Hepatic stellate cell (primary cell): ENCODE data around the gene ZNF292.
"Not testable (repeated sequence)": the region's sequence is repeated elsewhere in the genome, so short reads cannot be mapped to it uniquely, and the experiment has no call there.

Experiments used
- DNase-seq: peaks from one replicate; pipeline ENCODE4 v3.0.0; 2011; ENCODE audit warnings: low spot score

Gene ZNF292

DNA sequence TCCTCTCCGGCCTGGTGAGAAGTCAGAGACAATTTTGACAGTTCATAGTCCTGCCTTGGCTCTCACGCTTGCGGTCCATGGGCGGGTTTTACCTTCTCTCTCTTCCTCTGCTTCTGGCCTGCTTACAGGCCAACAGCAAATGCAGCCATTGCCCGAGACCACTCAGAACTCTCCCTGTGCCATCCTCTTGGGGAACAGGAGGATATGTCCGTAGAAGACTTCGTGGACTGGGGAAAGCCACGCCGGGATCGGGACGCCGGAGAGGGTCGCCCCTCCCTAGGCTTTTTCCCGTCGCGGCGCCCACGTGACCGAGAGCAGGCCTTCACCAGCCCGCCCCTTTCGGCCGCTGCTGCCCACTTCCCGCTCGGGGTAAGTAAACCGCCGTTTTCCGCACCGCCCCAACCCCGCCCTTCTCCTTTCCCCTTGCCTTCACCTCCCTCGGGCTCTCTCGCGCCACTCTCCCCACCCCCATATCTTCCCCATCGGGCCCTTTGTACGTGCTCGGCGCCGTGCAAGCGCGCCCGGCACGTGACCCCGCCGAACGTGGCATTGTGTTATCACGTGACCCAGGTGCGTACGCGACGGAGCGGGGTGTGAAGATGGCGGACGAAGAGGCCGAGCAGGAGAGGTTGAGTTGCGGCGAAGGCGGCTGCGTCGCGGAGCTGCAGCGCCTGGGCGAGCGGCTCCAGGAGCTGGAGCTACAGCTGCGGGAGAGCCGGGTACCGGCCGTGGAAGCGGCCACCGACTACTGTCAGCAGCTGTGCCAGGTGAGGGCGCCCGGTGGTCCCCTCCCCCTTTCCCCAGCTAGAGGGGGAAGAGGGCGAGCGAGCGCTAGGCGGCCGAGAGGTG is at the start of gene ZNF292:
ZNF292 (plus strand) TSS at position 573 of the 849 bp plus-strand sequence; CDS start at position 600, 27 bp downstream.
- DNase-seq = peak; percentile 88

DNA sequence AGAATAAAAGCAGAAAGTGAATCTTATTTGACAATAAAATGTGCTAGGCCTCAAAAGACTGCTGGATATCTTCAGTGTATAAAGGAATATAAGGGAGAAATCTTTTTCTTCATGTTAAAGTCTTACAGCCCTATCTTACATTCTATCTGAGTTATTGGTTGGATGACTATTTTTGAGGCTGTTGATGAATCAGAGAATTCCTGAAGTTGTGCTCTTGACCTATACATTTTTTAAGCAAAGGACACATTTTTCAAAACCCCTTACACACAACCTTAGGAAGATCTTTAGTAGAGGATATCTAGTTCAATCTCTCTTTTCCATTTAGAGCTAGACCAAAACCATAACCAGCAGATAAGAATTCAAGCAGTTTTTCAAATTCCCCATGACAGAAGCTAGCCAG is 49.5 kb upstream of the ZNF292 start:
- DNase-seq = peak; percentile 32

DNA sequence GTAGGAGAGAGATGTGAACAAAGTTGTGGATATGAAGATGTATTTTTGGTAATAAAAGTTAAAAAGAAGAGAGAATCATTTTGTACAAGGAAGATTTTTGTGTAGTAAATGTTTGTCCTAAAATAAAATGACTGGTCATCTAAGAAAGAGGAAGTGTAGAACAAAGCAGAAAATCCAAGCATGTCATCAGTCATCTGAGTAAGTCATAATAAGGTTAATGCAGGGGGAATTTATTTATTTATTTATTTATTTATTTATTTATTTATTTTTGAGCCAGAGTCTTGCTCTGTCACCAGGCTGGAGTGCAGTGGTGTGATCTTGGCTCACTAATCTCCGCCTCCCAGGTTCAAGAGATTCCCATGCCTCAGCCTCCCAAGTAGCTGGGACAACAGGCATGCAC is 44.7 kb upstream of the ZNF292 start:
- no peak for DNase-seq

DNA sequence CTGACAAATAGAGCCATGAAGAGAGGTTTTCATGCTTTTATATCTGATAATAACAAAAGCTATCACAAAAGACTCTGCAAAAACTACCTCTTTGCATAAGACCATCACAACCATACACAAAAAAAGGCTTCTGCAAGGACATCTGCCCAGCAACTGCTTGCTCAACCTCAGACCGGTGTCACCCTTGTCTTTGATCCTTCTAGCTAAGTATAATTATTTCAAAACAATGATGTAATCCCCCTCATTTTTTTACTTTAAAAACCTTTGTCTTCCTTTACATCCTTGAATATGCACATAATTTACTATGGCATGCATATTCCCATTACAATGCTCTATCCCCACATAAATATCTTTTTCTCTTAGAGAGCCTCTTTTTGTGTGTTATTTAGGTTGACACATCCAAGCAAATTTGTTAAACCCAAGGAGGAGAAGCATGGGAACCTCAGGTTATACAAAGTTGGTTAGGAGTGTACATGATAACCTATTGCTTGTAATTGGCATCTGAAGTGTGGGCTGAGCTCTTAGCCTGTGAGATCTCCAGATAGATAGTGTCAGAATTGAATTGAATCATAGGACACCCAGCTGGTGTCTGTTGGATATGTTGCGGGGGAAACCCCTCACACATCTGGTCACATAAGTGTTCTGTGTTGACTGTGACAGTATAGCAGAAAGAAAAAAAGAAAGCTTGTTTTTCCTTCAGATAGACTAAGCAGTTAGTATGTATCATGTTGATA is 39.8 kb upstream of the ZNF292 start:
- DNase-seq = no peak

DNA sequence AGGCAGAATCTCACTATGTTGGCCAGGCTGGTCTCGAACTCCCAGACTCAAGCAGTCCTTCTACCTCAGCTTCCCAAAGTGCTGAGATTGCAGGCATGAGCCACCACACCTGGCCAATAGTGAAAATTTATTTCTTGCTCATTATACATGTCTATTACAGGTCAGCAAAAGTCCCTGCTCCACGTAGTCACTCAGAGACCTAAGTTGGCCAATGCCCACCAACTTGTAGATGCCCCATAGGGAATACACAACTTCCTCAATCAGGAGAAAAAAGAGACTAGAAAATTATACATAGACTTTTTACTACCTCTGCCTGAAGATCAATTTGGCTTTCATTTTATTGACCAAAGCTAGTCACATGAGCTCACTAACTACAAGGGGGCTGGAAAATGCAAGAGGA is 38.4 kb upstream of the ZNF292 start:
- DNase-seq = no peak

DNA sequence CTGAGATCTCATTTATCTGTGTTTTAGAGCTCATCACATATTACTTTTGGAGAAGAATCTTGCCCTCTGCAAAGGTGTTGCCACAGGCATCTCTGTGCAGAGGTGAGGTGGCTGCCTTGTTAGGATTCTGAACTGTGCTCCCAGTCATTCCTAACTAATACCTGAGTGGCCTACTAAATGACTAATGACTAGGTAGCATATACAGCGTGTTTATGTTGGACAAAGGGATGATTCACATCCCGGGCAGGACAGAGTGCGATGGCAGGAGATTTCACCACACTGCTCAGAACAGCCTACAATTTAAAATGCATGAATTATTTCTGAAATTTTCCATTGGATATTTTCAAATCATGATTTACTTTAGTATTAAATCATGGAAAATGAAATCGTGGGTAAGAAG is 37.3 kb upstream of the ZNF292 start:
- DNase-seq = no peak

DNA sequence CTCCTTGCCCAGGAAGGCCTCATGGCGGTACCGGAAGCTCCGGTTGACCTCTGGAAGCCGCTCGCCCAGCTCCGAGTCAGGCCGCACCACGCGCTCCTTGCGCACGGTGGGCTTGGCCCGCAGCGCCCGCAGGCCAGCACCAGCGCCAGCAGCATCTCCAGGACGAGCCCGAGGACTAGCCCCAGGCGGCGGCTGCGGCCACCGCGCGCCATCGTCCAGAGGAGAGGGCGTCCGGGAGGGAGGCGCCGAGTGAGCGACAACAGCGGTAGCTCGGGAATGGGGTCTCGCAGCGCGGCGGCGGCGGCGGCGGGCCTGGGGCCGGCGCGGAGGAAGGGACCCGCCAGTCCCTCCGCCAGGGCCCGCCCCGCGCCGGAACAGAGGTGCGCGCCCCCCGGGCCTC is 32.9 kb upstream of the ZNF292 start:
- no peak for DNase-seq

DNA sequence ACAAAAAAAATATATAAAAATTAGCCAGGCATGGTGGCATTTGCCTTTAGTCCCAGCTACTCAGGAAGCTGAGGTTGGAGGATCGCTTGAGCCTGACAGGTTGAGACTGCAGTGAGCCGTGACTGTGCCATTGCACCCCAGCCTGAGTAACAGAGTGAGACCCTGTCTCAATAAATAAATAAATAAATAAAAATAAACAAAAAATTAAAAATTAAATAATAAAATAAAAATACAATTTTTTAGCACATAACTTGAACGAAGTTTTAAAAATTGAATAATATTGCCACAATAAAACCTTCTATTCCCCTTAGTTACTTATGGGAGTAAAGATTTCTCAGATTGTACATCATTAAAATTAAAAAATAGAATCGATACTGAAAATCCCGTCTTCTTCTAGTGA is 31.3 kb upstream of the ZNF292 start:
- no peak for DNase-seq

DNA sequence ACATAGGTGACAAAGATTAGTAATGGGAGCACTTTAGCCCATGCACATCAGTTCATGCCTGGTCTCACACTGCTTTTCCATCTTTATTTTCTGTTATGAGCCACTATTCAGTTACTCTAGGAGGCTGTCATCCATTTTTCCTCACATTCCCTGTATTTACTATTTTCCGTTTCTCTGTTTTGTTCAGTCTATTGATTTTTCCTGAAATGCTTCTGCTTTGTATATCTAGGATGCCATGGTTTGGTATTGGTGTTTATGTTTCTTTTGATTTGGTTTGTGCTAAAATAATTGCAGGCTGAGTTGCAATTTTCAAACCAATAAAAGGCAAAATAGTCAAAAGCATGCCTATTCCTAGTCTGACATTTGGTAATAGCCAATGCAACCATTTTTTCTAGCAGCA is 28.9 kb upstream of the ZNF292 start:
- DNase-seq = no peak

DNA sequence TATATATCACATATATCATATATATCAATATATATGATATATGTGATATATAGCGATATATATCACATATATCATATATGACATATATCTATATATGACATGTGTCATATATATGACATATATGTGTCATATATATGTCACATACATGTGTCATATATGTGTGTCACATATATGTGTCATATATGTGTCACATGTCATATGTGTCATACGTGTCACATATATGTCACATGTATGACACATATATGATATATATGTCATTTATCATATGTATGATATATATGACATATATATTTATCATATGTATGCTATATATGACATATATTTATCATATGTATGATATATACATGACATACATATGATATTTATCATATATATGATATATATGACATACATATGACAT is 27.6 kb upstream of the ZNF292 start:
- DNase-seq = no peak

DNA sequence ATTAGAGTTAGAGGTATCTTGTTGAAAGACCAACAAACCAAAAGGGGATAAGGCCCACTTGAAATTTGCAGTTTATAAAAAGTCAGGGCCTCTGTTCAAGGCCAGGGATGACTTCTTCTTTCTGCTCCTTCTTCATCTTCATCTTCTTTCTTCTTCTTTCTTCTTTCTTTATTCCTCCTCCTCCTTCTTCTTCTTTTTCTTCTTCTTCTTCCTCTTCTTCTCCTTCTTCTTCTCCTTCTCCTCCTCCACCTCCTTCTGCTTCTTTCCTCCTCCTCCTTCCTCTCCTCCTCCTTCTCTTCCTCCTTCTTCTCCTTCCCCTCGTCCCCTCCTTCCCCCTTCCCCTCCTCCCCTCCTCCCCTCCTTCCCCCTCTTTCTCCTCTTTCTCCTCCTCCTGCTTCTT is 18.4 kb upstream of the ZNF292 start:
- no peak for DNase-seq

DNA sequence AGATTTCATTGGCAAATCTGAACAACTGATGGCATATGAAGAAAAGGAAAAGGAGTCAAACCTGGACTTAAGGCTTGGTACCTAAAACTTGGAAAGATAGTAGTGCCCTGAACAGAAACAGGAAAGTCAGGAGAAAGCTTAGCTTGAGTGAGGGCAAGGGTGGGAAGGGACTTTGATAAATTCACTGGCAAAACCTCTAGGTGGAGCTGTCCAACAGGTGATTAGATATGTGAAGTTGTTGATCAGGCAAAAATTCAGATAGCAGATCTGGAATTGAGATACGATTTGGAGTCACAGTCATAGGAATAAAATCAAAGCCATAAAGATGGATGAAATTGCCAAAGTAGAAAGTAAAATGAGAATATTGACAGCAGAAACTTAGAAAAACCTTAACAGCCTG is 16.1 kb upstream of the ZNF292 start:
- DNase-seq = peak; percentile 27

DNA sequence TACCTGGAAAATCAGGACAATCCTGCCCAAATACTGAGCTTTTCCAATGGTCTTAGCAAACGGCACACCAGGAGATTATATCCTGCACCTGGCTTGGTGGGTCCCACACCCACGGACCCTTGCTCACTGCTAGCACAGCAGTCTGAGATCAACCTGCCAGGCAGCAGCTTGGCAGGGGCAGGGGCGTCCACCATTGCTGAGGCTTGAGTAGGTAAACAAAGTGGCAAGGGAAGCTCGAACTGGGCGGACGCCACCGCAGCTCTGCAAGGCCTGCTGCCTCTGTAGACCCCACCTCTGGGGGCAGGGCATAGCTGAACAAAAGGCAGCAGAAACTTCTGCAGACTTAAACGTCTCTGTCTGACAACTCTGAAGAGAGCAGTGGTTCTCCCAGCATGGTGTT is 15.4 kb upstream of the ZNF292 start:
- DNase-seq = not testable (repeated sequence)

DNA sequence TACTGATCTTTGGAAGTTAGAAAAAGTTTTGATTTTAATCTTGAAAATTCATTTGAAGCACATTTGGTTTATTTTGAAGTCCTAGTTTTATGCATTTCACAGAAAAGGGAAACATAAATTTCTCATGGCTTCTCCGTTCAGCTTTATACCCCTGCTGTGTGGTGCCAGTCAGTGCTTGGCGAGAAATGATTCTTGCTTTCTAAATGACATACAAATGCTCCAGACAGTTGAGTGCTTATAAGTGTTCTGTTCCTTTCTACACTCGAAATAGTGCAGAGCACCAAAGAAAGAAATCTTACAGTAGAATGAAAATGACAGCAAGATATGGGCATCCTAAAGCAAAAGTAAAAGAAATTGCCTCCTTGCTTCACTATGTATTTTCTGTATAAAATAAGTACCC is 9.0 kb upstream of the ZNF292 start:
- DNase-seq = no peak

DNA sequence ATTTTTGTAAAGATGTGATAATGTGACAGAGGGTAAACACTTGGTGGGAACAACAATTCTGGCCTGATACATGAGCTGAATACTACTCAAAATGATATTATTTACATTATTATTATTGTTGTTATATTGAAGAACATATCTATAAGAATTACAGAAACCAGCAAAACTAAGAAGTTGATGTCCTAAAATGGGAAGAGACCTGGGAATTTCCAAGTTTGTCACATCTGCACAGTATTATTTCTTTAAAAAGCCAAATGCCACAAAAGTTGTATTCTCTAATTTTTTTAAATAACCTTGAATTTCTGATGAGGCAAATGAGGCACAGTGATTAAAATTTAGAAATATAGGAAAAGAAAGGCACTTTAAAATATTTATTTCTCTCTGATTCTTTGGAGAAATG is 5.0 kb upstream of the ZNF292 start:
- no peak for DNase-seq

DNA sequence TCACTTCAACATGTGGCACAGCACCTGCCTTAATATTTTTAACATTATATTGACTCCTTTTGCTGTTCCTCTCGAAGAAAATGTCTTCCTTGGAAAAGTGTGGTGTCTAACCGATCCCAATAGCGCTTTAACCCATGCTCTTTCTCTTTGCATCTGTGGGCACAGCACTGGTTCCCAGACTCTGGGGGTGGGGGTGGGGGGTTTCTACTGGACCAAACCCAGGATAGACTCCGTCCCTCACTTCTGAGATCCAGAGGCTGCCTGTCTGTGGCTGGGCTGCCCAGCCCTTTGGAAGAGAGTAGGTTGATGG is 3.9 kb upstream of the ZNF292 start:
- no peak for DNase-seq

DNA sequence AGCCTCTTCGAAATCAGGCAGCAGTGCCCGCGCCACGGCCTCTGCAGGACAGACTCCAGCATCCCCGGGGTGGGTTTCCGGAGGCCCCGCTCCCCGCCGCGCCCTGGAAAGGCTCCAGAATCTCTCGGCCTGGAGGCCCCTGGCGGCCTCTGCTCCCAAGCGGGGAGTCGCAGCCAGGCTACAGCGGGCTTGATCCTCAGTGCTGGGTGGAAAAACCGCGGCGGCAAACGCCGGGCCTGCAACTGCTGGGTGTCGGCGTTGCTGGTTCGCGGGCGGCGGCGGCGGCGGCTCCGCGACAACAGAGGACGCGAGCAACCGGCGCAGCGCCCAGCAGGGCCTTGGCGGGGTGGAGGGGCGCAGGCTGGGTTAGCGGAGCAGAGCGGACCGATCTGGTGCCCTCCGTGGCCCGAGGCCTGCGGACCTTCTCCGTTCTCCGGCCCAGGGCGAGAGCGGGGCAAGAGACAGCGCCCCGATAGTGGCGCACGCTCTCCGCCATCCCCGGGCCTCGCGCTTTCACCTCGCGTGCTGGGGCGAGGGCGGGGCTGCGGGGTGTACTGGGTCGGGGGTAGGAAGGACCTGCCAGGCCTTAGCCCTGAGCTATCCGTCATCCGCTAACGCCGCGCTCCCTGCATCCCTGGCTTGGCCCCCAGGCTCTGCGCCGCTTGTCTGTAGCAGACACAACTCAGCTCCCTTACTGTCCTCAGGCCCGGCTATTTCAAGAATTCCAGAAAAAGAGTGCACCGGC is 3.4 kb upstream of the ZNF292 start:
- DNase-seq = peak; percentile 41

DNA sequence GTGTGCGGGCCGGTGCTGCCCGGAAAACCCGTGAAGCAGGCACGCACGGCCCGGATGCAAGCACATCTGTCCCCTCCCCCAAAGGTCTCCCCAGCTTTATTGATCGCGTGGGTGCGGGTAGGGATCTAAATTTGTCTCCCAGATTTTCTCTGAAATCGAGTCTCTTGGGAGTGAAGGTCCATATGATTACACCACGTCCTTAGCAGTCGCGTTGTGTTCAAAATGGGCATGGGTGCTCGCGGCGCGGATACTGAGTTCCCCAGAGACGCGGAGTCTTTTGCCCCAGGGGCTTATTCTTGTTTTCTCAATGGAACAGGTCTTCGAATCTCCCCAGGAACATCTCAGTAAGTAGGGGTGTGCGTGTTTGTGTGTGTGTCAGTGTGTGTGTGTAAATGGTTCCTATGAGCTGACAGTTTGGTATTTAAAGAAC is 2.8 kb upstream of the ZNF292 start:
- no peak for DNase-seq

DNA sequence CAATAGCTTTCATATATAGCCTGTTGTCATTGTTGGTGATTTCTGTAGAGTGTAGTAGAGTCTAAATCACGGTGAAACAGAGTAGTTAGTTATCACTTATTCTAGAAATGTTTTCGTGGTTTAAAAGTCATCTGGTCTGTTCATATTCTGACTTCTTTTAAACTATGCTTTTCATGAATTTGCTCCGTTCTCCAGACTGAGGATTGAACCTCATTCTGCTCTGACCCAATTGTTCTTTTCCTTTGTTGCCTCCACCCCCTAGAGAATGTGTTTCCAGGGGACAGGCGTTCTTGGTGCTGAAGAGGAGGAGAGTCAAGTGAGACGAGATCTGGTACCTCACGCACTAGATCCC is 748 bp upstream of the ZNF292 start:
- DNase-seq = peak; percentile 69

DNA sequence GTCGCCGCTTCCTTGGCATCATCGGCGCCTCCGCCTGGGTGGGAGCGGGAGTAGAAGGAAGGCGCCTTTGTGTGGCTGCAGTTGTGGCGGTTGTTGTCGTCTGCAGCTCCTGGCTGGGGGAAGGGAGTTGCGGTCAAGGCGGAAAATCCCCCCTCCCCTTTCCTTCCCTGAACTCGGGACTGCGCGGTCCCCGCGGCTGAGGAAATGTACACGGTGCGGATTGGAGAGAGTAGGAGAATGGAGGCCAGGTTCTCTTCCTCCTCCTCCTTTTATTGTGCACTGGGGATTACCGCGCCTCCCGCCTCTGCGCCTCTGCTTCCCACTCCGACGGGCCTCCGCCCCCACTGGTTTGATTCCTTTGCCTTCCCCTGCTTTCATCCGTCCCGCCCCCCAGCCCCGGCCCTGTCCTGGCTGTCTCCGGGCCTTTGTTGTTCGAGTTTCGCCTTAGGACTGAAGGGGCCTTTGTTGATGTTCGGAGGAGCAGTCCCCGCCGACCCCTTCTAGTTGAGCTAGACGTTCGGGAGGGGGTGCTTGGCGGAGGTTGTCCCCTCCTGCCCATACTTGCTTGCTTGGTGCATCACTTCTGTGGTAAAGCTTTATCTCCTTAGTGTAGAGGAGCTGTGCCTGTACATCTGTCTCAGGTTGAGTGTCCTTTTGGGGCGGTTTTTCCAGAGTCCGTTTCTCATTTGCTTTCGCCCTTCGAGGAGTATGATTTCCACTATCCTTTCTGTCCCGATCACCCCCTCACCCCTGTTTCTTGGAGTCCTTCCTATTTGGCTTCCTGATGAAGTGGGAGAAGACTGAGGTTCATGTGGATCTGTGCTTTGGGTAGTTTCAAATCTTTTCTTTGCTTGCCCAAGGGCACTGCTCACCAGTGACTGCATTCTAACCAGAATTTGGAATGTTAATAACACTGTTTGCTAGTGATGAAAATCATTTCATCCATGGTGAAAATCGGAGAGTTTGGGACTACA is 764 bp downstream of the ZNF292 start:
- DNase-seq = peak; percentile 35

DNA sequence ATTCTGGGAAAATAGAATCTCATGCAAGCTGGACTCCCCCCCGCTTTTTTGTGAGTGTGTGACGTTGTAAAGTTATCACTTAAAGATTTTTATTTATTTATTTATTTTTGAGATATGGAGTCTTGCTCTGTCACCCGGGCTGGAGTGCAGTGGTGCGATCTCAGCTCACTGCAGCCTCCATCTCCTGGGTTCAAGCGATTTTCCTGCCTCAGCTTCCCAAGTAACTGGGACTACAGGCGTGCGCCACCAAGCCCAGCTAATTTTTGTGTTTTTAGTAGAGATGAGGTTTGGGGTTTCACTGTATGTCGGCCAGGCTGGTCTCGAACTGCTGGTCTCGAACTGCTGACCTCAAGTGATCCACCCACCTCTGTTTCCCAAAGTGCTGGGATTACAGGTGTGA is 2.2 kb downstream of the ZNF292 start:
- not testable (repeated sequence) for DNase-seq

DNA sequence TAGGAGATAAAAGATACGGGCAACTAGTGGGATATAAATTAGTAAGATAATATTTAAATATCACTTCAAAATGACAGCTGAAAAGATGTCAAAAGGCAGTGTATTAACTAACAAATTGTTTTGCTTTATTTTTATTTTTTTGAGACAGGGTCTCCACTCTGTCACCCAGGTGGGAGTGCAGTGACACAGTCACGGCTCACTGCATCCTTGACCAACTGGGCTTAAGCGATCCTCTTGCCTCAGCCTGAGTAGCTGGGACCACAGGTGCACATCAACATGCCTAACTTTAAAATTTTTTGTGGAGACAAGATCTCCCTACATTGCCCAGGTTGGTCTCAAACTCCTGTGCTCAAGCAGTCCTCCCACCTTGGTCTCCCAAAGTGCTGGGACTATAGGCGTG is 5.9 kb downstream of the ZNF292 start:
- DNase-seq = no peak
